NCI-H446 treated with DMSO at 0.1 percent for 48 hours (cell line): ENCODE measurements around the gene PLCB1.

Source experiments
- DNase-seq: peaks from one replicate; lab custom pipeline; 2025; lab: John Stamatoyannopoulos, UW

Gene PLCB1

DNA sequence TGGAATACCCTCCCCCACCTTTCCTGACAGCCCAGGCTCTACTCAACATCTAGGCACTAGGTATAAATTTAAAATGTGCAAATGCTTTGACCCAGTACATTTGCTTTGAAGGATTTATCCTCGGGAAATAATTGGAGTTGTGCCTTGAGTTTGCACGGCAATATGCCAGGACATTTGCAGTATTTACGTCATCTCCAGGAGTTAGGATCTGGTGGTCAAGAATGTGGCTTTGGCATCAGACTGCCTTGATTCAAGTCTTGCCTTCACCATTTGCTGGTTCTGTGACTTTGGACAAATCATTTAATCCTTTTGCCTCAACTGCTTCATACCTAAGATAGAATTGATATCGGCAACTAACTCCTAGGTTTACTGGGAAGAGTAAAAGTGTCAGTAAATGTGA is 169.6 kb downstream of the PLCB1 start:
- DNase-seq = peak; percentile 68

DNA sequence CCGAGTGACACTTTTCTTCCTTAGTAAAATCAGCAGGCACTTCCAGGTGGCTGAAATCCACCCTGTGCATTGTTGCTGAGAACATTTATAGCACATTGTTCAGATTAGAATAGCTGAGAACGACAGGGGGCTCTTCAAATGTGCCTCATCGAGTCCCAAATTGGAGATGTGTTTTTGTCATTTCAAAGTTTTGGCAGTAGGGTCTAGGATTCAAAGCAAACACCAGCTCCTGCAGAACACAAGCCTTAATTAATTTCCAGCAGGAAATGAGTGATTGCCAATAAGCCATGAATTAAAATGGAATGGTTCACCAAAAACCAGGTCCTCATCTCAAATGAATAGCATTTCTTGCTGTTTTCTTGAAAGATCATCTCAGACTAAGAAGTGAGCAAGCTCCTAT is 171.6 kb downstream of the PLCB1 start:
- DNase-seq = peak; percentile 50

DNA sequence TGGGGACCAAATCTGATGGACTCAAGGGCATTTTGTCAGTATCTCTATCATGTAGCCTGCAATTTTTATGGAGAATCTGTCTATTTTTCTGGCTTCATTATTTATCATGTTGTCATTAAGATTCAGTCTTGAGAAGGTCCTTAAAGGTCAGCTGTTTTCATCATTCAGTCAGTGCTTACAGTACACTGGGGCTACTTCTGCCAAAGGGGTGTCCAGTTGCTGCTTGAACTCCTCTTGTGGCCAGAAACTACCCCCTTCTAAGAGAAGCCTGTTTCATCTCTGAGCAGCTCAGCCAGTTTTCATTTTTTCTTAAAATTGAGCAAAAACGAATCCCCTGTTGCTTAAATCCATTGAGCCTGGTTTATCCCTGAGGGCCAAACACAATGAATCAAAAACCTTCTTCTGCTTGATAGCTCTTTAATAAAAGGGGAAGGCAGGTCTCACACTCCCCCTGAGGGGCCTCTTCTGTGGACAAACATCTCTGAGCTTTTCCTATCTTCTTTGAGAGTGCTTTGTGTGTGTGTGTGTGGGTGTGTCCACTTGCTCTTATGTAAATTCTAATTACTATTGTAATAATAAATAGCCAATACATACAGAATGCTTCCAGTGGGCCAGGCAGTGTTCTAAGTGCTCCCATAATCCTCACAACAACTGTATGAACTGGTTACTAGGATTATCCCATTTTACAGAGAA is 172.2 kb downstream of the PLCB1 start:
- no peak for DNase-seq

DNA sequence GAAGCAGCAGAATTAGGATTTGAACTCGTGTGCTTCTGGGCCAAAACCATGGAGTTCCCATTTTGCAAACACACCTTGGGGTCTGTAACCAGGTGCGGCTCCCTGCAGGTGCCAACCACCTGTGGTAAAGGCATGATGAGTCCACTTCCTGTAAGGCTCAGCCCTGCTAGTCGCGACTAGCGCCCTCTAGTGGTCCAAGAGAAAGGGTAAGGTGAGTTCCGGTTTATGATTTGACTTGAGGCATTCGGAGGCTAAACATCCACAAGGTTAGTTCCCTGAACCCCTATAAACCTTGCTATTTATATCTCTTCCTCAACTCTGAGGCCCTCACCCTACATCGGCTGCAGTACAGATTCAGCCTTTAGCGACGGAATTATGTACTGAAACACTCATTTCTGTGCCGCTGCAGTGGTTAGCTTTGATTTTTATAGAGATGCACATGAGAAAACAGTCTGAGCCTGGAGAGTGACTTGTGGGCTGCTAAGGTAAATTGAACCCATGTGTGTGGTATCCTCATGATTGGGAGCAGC is 173.4 kb downstream of the PLCB1 start:
- DNase-seq = no peak

- peak; percentile 30 for DNase-seq
Observed at GRCh38 chr20:8306937-8307336, 174.9 kb downstream of the PLCB1 start.

DNA sequence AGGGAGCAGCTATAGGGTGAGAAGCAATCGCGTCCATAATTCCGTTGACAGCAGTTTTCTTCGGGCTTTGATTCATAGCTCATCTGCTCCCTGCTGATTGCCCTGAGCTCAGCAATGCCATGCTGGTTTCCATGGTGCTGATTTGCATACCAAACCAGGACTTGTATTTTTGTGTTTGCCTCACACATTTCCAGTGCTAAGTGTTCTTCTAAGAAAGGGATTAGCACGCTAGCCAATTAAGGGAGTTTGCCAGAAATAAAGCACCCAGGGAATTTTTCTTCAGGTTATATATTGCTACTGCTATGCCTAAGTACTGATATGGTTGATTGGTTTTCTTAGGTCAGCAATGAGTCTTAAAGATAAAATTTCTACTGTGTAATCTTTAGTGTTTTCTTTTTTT is 177.6 kb downstream of the PLCB1 start:
- peak; percentile 79 for DNase-seq

- DNase-seq = no peak
Observed at GRCh38 chr20:8310618-8311017, 178.6 kb downstream of the PLCB1 start.

DNA sequence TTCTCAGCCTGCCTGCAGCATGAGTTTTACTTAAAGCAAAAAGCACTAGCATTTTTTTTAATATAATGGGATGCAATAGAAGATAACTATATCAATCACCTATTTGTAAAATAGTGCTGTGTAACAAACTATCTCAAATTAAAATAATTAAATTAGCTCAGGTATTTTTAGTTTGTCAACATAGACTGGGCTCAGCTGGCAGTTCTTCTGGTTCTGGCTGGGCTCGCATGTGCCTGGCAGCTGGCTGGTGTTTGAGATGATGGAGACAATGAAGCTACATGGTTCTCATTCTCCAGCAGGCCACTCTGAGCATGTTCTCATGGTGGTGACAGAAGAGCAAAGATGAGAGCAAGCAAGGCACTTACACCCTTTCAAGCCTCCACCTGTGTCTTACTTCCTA is 181.0 kb downstream of the PLCB1 start:
- DNase-seq = no peak

- peak; percentile 57 for DNase-seq
Observed at GRCh38 chr20:8315639-8316573, 183.8 kb downstream of the PLCB1 start.

DNA sequence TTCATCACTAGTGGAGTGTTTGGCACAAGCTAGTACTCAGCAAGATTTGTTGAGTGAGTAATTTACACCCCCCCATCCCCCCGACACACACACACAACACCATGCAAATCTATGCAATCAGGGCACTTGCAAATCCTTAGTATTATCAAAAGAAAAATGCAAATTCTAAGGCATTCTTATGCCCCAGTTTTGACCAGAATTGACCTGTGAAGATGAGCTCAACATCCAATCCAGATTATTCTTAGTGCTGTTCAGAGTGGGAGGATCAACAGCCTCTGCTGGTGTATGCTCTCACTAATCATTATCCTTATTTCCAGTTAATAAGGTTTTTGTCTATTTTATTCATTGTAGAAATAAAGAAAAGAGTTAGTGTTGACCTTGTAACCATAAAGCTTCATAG is 185.4 kb downstream of the PLCB1 start:
- DNase-seq = no peak

GRCh38 chr20:8318965-8319625 is 187.0 kb downstream of the PLCB1 start:
- DNase-seq = no peak

- no peak for DNase-seq
Observed at GRCh38 chr20:8320306-8320705, 188.2 kb downstream of the PLCB1 start.

- no peak for DNase-seq
Observed at GRCh38 chr20:8321001-8321400, 188.9 kb downstream of the PLCB1 start.

- DNase-seq = no peak
Observed at GRCh38 chr20:8322662-8323217, 190.7 kb downstream of the PLCB1 start.

GRCh38 chr20:8326191-8326590 is 194.1 kb downstream of the PLCB1 start:
- DNase-seq = no peak

DNA sequence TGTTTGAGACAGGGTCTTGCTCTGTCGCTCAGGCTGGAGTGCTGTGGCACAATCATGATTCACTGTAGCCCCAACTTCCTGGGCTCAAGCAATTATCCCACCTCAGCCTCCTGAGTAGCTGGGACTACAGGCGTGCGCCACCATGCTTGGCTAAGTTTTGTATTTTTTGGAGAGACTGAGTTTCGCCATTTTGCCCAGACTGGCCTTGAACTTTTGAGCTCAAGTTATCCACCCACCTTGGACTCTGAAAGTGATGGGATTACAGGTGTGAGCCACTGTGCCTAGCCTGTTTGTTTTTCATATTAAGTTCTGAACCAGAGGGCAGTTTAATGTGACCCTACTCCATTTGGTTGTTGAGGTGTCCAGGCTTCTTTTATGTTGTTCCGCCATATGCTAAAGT is 194.8 kb downstream of the PLCB1 start:
- no peak for DNase-seq

GRCh38 chr20:8328189-8328588 is 196.1 kb downstream of the PLCB1 start:
- DNase-seq = no peak

DNA sequence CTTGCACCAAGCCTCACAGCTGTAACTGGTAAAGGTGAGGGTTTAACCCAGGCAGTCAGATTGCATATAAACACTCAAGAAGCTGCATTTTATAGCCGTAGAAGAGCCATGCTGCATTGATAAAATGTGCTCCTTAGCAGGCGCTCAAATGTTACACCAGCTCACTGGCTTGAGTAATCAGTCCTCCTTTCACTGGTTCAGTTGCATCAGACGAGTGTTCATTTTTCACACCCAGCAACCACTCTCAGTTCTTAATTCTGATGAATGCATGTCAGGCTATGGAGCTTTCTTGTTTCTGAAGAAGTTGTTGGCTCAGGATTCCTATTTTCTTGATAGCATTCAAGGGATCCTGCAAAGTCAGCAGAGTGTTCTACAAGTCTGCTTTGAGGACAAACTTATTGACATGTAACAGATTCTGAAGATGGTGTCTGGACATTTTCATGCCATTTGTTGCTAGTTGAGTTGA is 198.3 kb downstream of the PLCB1 start:
- no peak for DNase-seq

- DNase-seq = peak; percentile 73
Observed at GRCh38 chr20:8330785-8331695, 199.0 kb downstream of the PLCB1 start.

GRCh38 chr20:8331740-8332412 is 199.8 kb downstream of the PLCB1 start:
- DNase-seq = peak; percentile 85
